ENCODE measurements around the gene HOXA6. TPM values are rescaled to one million over a fixed set of nuclear protein-coding genes. Genes with fewer than 3 reads are reported as not detected.

The HOXA6 gene
- total and polyA plus RNA-seq, 4 donors: 0.23 TPM; not detected in 3

- peaks cover 9 to 58% (median 21%) of the 10 kb centered on the region in 4 donors for H3K27me3 ChIP-seq (ENCODE audit: control insufficient read depth in 4 of 4, insufficient read depth in 4 of 4, low read length in 3 of 4)
- H3K27ac ChIP-seq (ENCODE audit: low read depth in 1 of 2, low read length in 2 of 2): no peak overlapping the region
- TF ChIP-seq TAF1 (conservative IDR thresholded peaks at IDR 0.05): no peak
- no peak for TF ChIP-seq FOXA1 (IDR thresholded peaks at IDR 0.05)
- TF ChIP-seq GABPA (IDR thresholded peaks at IDR 0.05 in 1 of 2, conservative IDR thresholded peaks at IDR 0.05 in 1 of 2): no peak
- no peak for TF ChIP-seq ATF3 (IDR thresholded peaks at IDR 0.05)
- TF ChIP-seq HNF4G (IDR thresholded peaks at IDR 0.05): no peak
- TF ChIP-seq FOXA2 (IDR thresholded peaks at IDR 0.05): no peak
- TF ChIP-seq ZBTB33 (IDR thresholded peaks at IDR 0.05): no peak
- TF ChIP-seq HNF4A (conservative IDR thresholded peaks at IDR 0.05): no peak
- no peak for TF ChIP-seq NR2F2 (IDR thresholded peaks at IDR 0.05)
- no peak for TF ChIP-seq SP1 (IDR thresholded peaks at IDR 0.05)
- TF ChIP-seq RXRA (IDR thresholded peaks at IDR 0.05): no peak
- no peak for TF ChIP-seq CTCF (IDR thresholded peaks at IDR 0.05; ENCODE audit: low read depth, low read length, missing input control)
- TF ChIP-seq RAD21 (IDR thresholded peaks at IDR 0.05): no peak
- no peak for TF ChIP-seq EGR1 (IDR thresholded peaks at IDR 0.05; ENCODE audit: low read depth in 2 of 2)
- no peak for TF ChIP-seq REST (IDR thresholded peaks at IDR 0.05)
- TF ChIP-seq MAX (IDR thresholded peaks at IDR 0.05): no peak
- TF ChIP-seq YY1 (IDR thresholded peaks at IDR 0.05): no peak
- TF ChIP-seq JUND (IDR thresholded peaks at IDR 0.05): no peak
- no peaks in the 10 kb centered on the region for H3K36me3 ChIP-seq (ENCODE audit: control insufficient read depth in 4 of 4, insufficient read depth in 3 of 4, low read depth in 1 of 4, low read length in 3 of 4)
- no peak for DNase-seq (ENCODE audit: low spot score)
- peak overlapping the region in 1 of 3 donors; percentile 9 for H3K4me3 ChIP-seq (ENCODE audit: low read depth in 1 of 3, low read length in 3 of 3)
- H3K4me1 ChIP-seq (ENCODE audit: control insufficient read depth in 4 of 4, insufficient read depth in 4 of 4, low read length in 3 of 4): peaks cover 2 to 15% (median 3%) of the 10 kb centered on the region in 4 donors
- H3K9ac ChIP-seq (ENCODE audit: low read depth in 1 of 2, low read length in 2 of 2): no peak overlapping the region
- peaks cover 0 to 10% (median under 1%) of the 10 kb centered on the region in 4 donors for H3K9me3 ChIP-seq (ENCODE audit: control insufficient read depth in 4 of 4, low read length in 3 of 4)
- 8% methylated on average over 46 of the region's 46 CpGs for WGBS
Observed at GRCh38 chr7:27165996-27166530, 18.5 kb upstream of the HOXA6 start.
